Measurements from ENCODE around the gene LMBR1L.

The LMBR1L gene

DNA sequence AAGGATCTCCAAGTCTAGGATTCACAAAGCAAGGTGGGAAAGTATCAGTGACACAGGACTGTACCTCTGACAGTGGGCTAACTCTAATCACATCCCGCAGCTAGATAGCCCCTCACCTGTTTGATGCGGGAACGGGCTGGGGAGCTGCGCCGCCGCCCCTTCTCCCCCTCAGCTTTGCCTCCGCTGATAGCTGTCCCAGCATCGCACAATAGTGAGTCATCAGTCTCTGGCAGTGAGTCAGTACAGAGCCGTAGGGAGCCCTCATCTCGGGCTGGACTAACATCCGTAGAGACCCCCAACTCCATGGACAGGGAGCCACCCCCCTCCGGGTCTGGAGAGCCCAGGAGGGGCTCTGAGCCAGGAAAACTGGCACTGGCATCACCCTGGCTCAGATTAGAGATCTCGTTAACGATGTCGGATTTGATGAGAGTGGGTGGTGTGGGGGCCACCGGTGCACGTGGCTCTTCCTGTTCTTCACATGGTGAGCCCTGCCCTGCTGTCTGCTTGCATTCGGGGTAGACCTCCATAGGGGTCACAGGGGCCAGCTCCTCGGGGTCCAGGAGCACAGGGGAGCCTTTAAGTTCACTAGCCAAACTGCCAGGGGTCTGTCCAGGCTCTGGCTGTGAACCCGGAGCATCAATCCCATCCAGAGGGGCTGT lies 61.0 kb downstream of the LMBR1L start:
- Mint-ChIP-seq H3K4me1 (peaks cover 15 to 27% of the 10 kb centered on the region in 2 donors), H3K27ac (no peak overlapping the region), H3K27me3 (no peaks in the 10 kb centered on the region), H3K36me3 (peaks cover 71 to 88% of the 10 kb centered on the region in 2 donors), H3K9me3 (no peaks in the 10 kb centered on the region), H3K4me3 (no peak overlapping the region)
- DNase-seq (no peak), ATAC-seq (replicated peaks) (no peak)

DNA sequence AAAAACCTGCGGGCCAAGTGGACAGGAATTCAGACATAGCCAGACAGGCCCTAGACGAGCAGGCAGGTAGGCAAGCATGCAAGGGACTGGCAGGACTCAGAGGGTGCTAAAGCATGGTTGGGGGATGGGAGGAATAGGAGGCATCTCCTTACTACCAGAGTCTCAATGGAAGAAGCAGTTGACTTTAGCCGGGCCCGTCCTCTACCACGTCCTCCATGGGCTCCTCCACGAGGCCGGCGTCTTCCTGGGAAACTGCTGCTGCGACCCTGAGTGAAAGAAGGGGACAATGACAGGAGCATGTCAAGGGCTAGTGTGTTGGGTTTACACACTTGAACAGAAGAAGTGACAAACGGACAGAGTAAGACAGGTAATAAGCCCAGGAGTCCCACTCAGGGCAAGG lies 61.7 kb downstream of the LMBR1L start:
- peaks cover 17 to 29% of the 10 kb centered on the region in 2 donors for H3K4me1 Mint-ChIP-seq
- H3K9me3 Mint-ChIP-seq, result no peaks in the 10 kb centered on the region
- no peak for DNase-seq
- ATAC-seq (replicated peaks), result no peak
- no peak overlapping the region for H3K4me3 Mint-ChIP-seq
- H3K27ac Mint-ChIP-seq, result no peak overlapping the region
- H3K36me3 Mint-ChIP-seq, result peaks cover 70 to 90% of the 10 kb centered on the region in 2 donors
- no peaks in the 10 kb centered on the region for H3K27me3 Mint-ChIP-seq

All from stimulated activated naive B cell treated with anti-CD40 and anti-IgM and Interleukin-4, amounts not matched to agents 10 μg/mL and 1 μg/mL and 100 μg/mL, for 72 hours (primary cell).